ENCODE data around the gene SNAP29.

The SNAP29 gene

DNA sequence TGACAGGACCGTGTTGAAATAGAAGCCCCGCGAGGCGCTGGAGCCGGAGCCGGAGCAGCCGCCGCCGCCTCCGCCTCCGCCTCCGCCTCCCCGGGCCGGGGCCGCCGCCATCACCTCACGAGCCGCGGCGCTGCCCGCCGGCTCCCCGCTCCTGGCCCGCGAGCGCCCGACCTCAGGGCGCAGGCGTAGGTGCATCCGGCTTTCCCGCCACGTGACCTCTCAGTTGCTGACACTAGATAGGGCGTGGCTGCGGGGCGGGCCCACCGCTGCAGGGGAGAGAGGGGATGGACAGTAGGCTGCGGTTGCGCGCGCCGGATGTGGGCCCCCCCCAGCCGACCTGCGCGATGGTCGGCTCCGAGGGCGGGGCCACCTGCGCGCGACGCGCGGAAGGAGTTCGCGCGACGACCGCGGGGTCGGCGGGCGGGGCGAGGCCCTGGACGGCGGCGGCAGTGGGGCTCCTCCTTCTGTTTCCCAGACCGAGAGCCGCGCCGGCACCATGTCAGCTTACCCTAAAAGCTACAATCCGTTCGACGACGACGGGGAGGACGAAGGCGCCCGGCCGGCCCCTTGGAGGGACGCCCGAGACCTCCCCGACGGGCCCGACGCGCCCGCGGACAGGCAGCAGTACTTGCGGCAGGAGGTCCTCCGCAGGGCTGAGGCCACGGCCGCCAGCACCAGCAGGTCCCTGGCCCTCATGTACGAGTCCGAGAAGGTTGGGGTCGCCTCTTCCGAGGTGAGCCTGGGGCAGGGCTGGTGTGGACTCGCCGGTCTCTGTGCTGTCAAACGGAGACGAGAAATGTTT is at the start of gene SNAP29, which contains the start of gene PI4KA:
SNAP29 (plus strand) TSS at position 393 of the 802 bp plus-strand sequence; CDS start at position 497, 104 bp downstream.
PI4KA (minus strand) TSS at position 197 of the 802 bp plus-strand sequence; CDS start at position 111, 86 bp downstream.
- TF ChIP-seq, protein P1, sequence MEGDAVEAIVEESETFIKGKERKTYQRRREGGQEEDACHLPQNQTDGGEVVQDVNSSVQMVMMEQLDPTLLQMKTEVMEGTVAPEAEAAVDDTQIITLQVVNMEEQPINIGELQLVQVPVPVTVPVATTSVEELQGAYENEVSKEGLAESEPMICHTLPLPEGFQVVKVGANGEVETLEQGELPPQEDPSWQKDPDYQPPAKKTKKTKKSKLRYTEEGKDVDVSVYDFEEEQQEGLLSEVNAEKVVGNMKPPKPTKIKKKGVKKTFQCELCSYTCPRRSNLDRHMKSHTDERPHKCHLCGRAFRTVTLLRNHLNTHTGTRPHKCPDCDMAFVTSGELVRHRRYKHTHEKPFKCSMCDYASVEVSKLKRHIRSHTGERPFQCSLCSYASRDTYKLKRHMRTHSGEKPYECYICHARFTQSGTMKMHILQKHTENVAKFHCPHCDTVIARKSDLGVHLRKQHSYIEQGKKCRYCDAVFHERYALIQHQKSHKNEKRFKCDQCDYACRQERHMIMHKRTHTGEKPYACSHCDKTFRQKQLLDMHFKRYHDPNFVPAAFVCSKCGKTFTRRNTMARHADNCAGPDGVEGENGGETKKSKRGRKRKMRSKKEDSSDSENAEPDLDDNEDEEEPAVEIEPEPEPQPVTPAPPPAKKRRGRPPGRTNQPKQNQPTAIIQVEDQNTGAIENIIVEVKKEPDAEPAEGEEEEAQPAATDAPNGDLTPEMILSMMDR (IDR thresholded peaks at IDR 0.05; ENCODE audit: low read depth, low read length, missing control alignments): no peak
- DNase-seq (ENCODE audit: extremely low read depth, low read depth): peak; percentile 91

DNA sequence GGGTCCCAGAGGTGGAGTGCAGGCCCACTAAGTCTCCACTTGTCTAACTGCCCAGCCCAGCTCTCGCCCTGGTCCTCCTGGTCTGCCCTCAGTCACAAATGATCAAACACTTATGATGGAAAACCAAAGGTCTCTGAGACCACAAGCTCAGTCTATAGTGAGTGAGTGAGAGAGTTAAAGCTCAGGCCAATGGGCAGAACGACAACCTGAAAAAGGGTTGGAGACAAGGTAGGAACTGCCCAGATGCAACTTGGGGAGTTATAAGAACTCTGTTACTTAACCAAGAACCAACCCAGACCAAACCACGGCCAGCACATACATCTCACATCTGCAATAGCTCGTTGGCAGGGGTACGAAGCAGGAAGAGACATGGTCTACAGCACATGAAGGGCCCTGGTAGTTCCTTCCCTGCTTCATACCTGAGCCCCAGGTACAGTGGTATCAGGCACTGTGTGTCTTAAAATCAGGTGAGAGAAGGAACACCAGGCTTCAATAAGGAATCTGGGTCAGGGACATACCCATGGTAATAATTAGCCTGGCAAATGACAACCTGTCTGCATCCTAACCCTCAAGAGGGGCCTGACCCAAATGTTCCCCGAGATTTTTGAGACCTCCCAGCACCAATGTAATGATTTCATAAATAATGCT is 49.1 kb upstream of the SNAP29 start:
- H3K4me3 ChIP-seq (replicated peaks; ENCODE audit: low read depth, low read length): no peak overlapping the region
- no peak for DNase-seq (ENCODE audit: extremely low read depth, low read depth)
- TF ChIP-seq, protein P1 (IDR thresholded peaks at IDR 0.05; ENCODE audit: low read depth, low read length, missing control alignments): no peak

More for the DNA sequence above, at the start of gene SNAP29, which contains the start of gene PI4KA:
- peak within 1 kb of the TSS; percentile 84 for H3K4me3 ChIP-seq (replicated peaks; ENCODE audit: low read depth, low read length)

DNA sequence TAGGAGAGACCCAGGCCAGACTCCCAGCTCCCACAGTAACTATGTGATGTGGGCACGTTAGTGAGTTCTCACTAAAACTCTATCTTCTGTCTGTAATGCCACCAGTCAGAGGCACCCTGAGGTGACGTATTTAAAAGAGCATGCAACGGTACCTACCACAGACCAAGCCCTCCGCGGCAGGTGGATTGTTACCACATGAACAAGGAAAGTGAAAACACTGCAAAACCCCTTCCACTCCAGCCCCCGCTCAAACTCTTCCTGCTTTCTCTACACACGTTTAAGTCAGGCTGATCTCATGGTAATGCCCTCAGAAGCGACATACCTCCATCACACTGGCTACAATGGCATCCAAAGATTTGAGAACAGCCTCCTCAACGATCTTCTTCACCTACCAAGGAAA is 48.2 kb upstream of the SNAP29 start:
- DNase-seq (ENCODE audit: extremely low read depth, low read depth): no peak
- no peak overlapping the region for H3K4me3 ChIP-seq (replicated peaks; ENCODE audit: low read depth, low read length)
- TF ChIP-seq, protein P1 (IDR thresholded peaks at IDR 0.05; ENCODE audit: low read depth, low read length, missing control alignments): no peak

DNA sequence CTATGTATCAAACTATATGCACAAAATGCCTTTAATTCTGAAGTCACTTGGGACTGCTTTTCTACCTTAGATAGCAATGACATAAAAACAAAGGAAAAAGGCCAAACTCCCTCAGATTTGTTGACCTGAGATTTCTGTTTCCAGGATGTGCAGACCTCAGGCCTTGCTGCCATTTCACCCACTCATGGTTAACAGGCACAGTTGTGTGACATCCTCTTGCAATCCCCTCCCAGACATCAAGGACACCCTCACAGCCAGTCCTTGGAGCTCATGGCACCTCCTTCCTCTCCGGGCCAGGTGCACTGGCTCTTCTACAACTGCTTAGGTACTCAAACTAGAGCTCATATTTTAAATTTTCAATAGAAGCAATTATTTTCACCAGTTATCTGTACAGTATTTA is 47.6 kb upstream of the SNAP29 start:
- H3K4me3 ChIP-seq (replicated peaks; ENCODE audit: low read depth, low read length): no peak overlapping the region
- TF ChIP-seq, protein P1 (IDR thresholded peaks at IDR 0.05; ENCODE audit: low read depth, low read length, missing control alignments): no peak
- no peak for DNase-seq (ENCODE audit: extremely low read depth, low read depth)

DNA sequence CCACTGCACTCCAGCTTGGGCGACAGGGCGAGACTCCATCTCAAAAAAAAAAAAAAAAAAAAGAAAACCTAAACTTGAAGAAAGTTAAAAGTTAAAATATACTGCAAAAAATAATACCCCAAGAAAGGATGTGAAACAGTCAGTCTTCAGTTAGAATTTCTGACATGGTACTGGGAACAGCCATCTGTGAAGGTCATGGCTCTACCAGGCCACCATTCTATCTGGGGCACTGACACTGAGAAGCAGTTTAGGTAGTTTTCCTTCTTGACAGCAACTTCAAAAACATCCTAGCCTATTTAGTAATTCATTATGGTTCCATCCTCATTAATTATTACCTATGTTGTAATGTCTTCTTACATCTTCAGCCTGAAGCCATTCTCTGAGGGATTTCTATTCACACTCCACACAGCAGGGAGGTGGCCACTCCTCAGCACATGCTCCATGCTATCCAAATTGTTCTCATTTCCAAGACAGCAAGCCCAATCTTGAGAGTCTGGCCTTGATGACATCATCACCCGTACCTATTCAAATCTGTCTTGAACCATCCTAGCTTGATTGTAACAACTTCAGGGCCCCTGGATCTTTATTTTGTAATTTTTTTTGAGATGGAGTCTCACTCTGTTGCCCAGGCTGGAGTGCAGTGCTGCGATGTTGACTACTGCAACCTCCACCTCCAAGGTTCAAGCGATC is 46.7 kb upstream of the SNAP29 start:
- TF ChIP-seq, protein P1 (IDR thresholded peaks at IDR 0.05; ENCODE audit: low read depth, low read length, missing control alignments): no peak
- no peak for DNase-seq (ENCODE audit: extremely low read depth, low read depth)
- H3K4me3 ChIP-seq (replicated peaks; ENCODE audit: low read depth, low read length): no peak overlapping the region

DNA sequence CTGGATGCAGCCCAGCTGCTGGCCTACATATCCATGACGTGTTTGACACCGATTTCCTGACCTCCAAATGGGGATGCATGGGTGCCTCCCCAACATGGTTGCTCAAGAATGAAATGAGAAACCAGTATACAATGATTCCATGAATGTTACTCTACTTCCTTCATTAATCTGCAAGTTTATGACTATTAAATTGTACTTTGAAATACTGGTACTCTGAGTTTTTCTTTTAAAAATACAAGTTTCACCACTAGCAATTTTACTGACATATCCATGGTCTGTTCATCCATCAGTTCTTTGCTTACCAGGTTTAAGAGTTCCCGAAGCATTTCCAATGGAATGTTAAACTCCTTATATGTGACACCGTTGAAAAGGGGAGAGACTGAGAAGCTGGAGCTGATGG is 45.8 kb upstream of the SNAP29 start:
- no peak overlapping the region for H3K4me3 ChIP-seq (replicated peaks; ENCODE audit: low read depth, low read length)
- no peak for DNase-seq (ENCODE audit: extremely low read depth, low read depth)
- TF ChIP-seq, protein P1 (IDR thresholded peaks at IDR 0.05; ENCODE audit: low read depth, low read length, missing control alignments): no peak

Measured in HFF-Myc (cell line).